OCI-LY1 (cell line): ENCODE data around the gene SLC35F2.

Experiments used
- H2AFZ ChIP-seq: fragments of 200-600 bp; sonication (generic), shearing (Covaris generic); 2 replicates; pipeline ENCODE4 v1.6.0; 2014; ENCODE audit warnings: antibody characterized with exemption, mild to moderate bottlenecking, low read length
- H3F3A ChIP-seq: fragments of 200-600 bp; sonication (generic), shearing (Covaris generic); 2 replicates; pipeline ENCODE4 v1.6.0; 2014; ENCODE audit warnings: mild to moderate bottlenecking, antibody characterized with exemption, low read length, moderate library complexity; ENCODE audit not compliant: insufficient read depth
- H3K27ac ChIP-seq: fragments of 200-600 bp; sonication (generic); 2 replicates; pipeline ENCODE4 v1.5.1; 2014; ENCODE audit warnings: low read length, mixed run types, mild to moderate bottlenecking, low read depth; ENCODE audit not compliant: poor library complexity, severe bottlenecking
- H3K27me3 ChIP-seq: fragments of 200-600 bp; sonication (generic); 2 replicates; pipeline ENCODE4 v1.6.0; 2014; ENCODE audit warnings: antibody characterized with exemption, mild to moderate bottlenecking, low read length, moderate library complexity; ENCODE audit not compliant: insufficient read depth
- H3K36me3 ChIP-seq: fragments of 200-600 bp; sonication (generic); 2 replicates; pipeline ENCODE4 v1.6.1; 2014; ENCODE audit warnings: mild to moderate bottlenecking, antibody characterized with exemption, low read length, moderate library complexity, mixed read lengths; ENCODE audit not compliant: insufficient read depth
- H3K4me1 ChIP-seq: fragments of 200-600 bp; sonication (generic); 2 replicates; pipeline ENCODE4 v1.5.1; 2014; ENCODE audit warnings: mild to moderate bottlenecking, low read length, moderate library complexity; ENCODE audit not compliant: insufficient read depth, severe bottlenecking
- H3K4me2 ChIP-seq: fragments of 200-600 bp; sonication (generic), shearing (Covaris generic); 2 replicates; pipeline ENCODE4 v1.6.1; 2014; ENCODE audit warnings: low read length
- H3K4me3 ChIP-seq: fragments of 200-600 bp; sonication (generic); 2 replicates; pipeline ENCODE4 v1.5.1; 2014; ENCODE audit warnings: low read length, low read depth, mild to moderate bottlenecking, mixed read lengths; ENCODE audit not compliant: poor library complexity, severe bottlenecking
- H3K79me2 ChIP-seq: fragments of 200-600 bp; shearing (Covaris generic); 2 replicates; pipeline ENCODE4 v1.6.1; 2016; ENCODE audit warnings: mixed run types, low read length, mixed read lengths; ENCODE audit not compliant: insufficient read depth
- H3K9ac ChIP-seq: fragments of 200-600 bp; sonication (generic), shearing (Covaris generic); 2 replicates; pipeline ENCODE4 v1.6.1; 2014; ENCODE audit warnings: mild to moderate bottlenecking, low read length, mixed read lengths
- H3K9me2 ChIP-seq: fragments of 200-600 bp; sonication (generic), shearing (Covaris generic); 2 replicates; pipeline ENCODE4 v1.6.1; 2014; ENCODE audit warnings: low read depth, mild to moderate bottlenecking, low read length, mixed read lengths
- H3K9me3 ChIP-seq: fragments of 200-600 bp; shearing (Covaris generic); 2 replicates; pipeline ENCODE4 v1.6.1; 2014; ENCODE audit warnings: low read length, mixed read lengths
- H4K20me1 ChIP-seq: fragments of 200-600 bp; sonication (generic), shearing (Covaris generic); 2 replicates; pipeline ENCODE4 v1.6.0; 2016; ENCODE audit warnings: mild to moderate bottlenecking, low read length; ENCODE audit not compliant: insufficient read depth
- EZH2 ChIP-seq: fragments of 200-600 bp; sonication (generic), shearing (Covaris generic); IDR thresholded peaks from 2 replicates; pipeline ENCODE4 v1.8.0; 2017; ENCODE audit warnings: borderline replicate concordance, mixed run types, mild to moderate bottlenecking, antibody characterized with exemption, low read length, moderate library complexity, mixed read lengths
- TF ChIP-seq, protein P1 (sequence below): fragments of 200-600 bp; sonication (generic), shearing (Covaris generic); IDR thresholded peaks from 2 replicates; pipeline ENCODE4 v1.5.1; 2017; ENCODE audit warnings: mild to moderate bottlenecking, antibody characterized with exemption, low read length, moderate library complexity, mixed read lengths

Gene SLC35F2

DNA sequence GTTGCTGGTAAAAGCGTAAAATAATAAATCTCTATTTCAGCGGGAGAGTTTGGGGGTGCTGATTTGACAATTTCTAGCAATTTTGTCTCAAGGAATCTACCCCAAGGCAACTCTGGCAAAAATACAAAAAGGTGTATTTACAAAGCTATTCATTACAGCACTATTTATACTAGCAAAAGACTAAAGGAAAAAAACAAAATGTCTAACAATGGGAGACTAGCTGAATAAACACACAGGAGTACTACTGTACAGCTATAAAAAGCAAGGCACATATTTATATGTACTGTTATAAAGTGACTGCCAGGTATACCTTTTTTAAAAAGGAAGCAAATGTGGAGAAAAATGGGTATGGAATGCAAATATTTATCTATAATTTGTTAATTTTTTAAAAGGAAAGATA, 32.7 kb downstream of the SLC35F2 start:
- no peak overlapping the region for H3K4me2 ChIP-seq

DNA sequence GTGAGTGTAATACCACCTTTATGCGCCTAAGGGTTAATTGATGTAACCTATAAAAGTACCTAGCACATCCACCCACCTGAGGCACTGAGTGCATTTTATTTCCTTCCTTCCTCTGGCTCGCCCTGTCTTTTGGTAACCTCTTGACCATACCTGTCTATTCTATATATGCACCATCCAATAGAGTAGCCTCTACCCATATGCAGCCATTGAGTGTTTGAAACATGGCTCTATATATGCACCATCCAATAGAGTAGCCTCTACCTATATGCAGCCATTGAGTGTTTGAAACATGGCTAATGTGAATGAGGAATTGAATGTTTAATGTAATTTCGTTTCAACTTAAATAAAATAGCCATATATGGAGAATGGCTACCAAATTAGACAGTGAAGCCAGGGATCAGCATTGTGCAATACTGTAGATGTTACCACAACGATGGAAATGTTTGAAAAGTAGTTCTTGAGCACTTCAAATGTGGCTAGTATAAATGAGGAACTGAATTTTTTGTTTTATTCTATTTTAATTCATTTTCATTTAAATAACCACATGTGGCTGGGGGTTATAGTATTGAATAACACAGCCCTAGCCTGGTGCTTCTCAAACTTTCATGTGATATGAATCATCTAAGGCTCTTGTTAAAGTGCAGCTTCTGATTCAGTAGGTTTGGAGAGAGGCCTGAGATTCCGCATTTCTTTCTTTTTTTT, 33.8 kb downstream of the SLC35F2 start:
- Histone ChIP-seq H4K20me1 (no peaks in the 10 kb centered on the region), H3K79me2 (peaks cover 33% of the 10 kb centered on the region), H3K9me3 (no peaks in the 10 kb centered on the region), H3K4me2 (no peak overlapping the region), H3K36me3 (no peaks in the 10 kb centered on the region), H3K9me2 (no peaks in the 10 kb centered on the region), H3F3A (no peaks in the 10 kb centered on the region), H3K4me3 (no peak overlapping the region), H3K9ac (no peak overlapping the region), H3K27ac (no peak overlapping the region), H3K4me1 (peaks cover 7% of the 10 kb centered on the region), H2AFZ (no peak overlapping the region), H3K27me3 (no peaks in the 10 kb centered on the region)
- TF ChIP-seq EZH2 = no peak
- TF ChIP-seq, protein P1, sequence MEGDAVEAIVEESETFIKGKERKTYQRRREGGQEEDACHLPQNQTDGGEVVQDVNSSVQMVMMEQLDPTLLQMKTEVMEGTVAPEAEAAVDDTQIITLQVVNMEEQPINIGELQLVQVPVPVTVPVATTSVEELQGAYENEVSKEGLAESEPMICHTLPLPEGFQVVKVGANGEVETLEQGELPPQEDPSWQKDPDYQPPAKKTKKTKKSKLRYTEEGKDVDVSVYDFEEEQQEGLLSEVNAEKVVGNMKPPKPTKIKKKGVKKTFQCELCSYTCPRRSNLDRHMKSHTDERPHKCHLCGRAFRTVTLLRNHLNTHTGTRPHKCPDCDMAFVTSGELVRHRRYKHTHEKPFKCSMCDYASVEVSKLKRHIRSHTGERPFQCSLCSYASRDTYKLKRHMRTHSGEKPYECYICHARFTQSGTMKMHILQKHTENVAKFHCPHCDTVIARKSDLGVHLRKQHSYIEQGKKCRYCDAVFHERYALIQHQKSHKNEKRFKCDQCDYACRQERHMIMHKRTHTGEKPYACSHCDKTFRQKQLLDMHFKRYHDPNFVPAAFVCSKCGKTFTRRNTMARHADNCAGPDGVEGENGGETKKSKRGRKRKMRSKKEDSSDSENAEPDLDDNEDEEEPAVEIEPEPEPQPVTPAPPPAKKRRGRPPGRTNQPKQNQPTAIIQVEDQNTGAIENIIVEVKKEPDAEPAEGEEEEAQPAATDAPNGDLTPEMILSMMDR = no peak

More for the DNA sequence above, 32.7 kb downstream of the SLC35F2 start:
- no peak overlapping the region for H3K9ac ChIP-seq
- H2AFZ ChIP-seq = no peak overlapping the region
- H3K9me2 ChIP-seq = no peaks in the 10 kb centered on the region
- no peaks in the 10 kb centered on the region for H4K20me1 ChIP-seq
- H3K9me3 ChIP-seq = no peaks in the 10 kb centered on the region
- no peaks in the 10 kb centered on the region for H3K36me3 ChIP-seq
- H3K79me2 ChIP-seq = peaks cover 34% of the 10 kb centered on the region
- no peak overlapping the region for H3K27ac ChIP-seq
- H3F3A ChIP-seq = no peaks in the 10 kb centered on the region
- H3K4me1 ChIP-seq = peaks cover 7% of the 10 kb centered on the region
- no peak overlapping the region for H3K4me3 ChIP-seq
- no peaks in the 10 kb centered on the region for H3K27me3 ChIP-seq
- TF ChIP-seq, protein P1 = no peak
- no peak for TF ChIP-seq EZH2

DNA sequence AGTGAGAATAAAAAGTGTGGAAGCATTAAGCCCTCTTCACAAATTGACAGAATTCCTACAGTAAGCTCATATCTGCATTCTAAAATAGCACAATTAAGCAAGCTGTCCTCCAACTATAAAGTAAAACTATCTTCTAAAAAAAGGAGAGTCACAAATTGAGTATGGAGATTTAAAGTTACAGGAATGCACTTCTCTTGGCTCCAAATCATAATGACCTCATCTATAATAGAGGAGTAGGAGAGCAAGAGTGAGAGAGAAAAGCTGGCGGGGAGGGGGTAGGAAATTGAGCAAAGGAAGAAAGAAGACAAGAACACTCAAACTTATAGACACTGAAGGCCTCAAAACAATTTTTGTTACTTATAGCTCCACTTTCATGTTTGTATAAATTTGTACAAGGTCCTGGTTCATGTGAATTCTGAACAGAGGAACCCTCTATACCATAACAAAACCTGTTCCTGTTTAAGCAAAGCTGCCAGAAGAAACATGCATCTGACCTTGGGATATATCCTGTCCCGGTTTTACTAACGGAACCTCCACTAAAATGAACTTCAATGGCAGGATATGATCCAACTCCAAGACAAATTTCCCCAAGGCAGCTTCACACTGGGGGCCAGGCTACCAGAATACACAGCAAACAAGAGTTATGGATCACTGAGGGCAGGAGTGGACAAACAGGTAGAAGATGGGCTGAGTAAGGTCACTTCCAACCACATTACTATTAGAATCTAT, 37.2 kb downstream of the SLC35F2 start:
- Histone ChIP-seq H3K9ac (no peak overlapping the region), H3K4me3 (no peak overlapping the region), H3K79me2 (peaks cover 26% of the 10 kb centered on the region), H4K20me1 (no peaks in the 10 kb centered on the region), H3K9me3 (no peaks in the 10 kb centered on the region), H2AFZ (no peak overlapping the region), H3F3A (no peaks in the 10 kb centered on the region), H3K27ac (no peak overlapping the region), H3K9me2 (no peaks in the 10 kb centered on the region), H3K27me3 (no peaks in the 10 kb centered on the region), H3K4me2 (no peak overlapping the region), H3K36me3 (no peaks in the 10 kb centered on the region), H3K4me1 (peaks cover 7% of the 10 kb centered on the region)
- TF ChIP-seq, protein P1 = no peak
- TF ChIP-seq EZH2 = no peak
